ENCODE measurements around the gene TRAF2.

Gene TRAF2

DNA sequence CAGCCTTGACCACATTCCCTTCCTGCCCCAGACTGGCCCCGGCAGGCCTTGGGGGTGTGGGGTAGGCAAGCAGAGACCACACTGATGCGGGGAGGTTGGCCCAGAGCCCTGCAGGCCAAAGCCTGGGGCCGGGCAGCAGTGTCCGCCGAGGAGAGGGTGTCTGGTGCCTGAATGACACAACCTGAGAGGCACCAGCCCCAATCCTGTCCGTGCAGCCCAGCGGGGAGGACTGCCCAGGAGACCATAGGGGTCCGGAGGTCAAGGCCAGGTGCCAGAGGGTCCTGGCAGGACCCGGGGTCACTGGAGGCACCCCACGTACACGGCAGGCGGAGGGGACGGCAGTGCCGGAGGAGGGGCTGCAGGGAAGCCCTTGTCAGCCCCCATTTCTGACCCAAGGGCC, 85.4 kb downstream of the TRAF2 start:
- Histone ChIP-seq H3K9ac (ENCODE audit: low read depth in 1 of 2, low read length in 2 of 2) (no peak overlapping the region), H3K9me3 (ENCODE audit: control insufficient read depth in 1 of 2, low read length in 2 of 2) (no peaks in the 10 kb centered on the region), H3K27ac (ENCODE audit: low read depth, low read length) (no peak overlapping the region), H3K27me3 (ENCODE audit: control insufficient read depth in 1 of 2, insufficient read depth in 2 of 2, low read length in 2 of 2) (peaks cover 0 to 5% of the 10 kb centered on the region in 2 donors), H3K4me1 (ENCODE audit: control insufficient read depth in 1 of 2, insufficient read depth in 2 of 2, low read length in 2 of 2) (peaks cover 0 to 5% of the 10 kb centered on the region in 2 donors), H3K4me3 (ENCODE audit: low read depth in 1 of 2, low read length in 2 of 2) (no peak overlapping the region), H3K36me3 (ENCODE audit: control insufficient read depth in 1 of 2, insufficient read depth in 2 of 2, low read length in 2 of 2) (no peaks in the 10 kb centered on the region)

DNA sequence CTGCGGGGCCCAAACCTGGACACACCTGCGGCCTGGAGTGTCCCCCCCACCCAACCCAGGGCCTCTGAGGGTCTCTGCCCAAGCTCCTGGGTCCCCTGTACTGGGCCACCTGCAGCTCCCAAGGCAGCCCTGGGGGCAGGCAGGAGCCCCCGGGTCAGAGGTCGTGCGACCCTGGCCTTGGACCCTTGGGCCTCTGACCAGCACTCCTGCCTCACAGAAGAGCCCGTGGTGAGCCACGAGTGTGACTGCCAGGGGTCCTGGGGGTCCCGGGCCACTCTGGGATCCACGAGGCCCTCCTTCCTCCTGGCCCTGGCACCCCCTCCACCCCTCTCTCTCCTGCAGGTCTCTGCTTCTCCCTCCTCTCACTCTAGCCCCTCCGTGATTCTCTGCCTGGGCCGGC, 86.0 kb downstream of the TRAF2 start:
- no peaks in the 10 kb centered on the region for H3K9me3 ChIP-seq (ENCODE audit: control insufficient read depth in 1 of 2, low read length in 2 of 2)

DNA sequence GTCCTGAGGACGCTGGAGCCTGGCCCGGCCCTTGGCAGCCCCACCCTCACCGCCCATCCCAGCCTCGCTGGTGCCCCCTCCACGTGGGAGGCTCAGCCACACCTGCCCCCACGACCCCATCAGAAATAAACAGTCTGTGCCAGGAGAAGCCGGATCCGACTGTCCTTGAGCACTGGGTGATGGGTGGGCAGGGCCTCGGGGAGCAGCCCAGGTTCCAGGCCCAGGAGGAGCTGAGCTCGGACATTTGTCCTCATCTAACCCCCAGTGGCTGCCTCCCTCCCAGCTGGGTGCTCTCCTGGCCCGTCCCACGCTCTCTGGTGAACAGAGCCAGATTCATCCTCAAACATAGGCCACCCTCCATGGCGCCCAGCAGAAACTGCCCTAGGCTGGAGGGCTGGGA, 86.4 kb downstream of the TRAF2 start:
- Histone ChIP-seq H3K4me3 (ENCODE audit: low read depth in 1 of 2, low read length in 2 of 2) (no peak overlapping the region), H3K27ac (ENCODE audit: low read depth, low read length) (no peak overlapping the region), H3K36me3 (ENCODE audit: control insufficient read depth in 1 of 2, insufficient read depth in 2 of 2, low read length in 2 of 2) (no peaks in the 10 kb centered on the region), H3K9ac (ENCODE audit: low read depth in 1 of 2, low read length in 2 of 2) (no peak overlapping the region), H3K27me3 (ENCODE audit: control insufficient read depth in 1 of 2, insufficient read depth in 2 of 2, low read length in 2 of 2) (peaks cover 0 to 14% of the 10 kb centered on the region in 2 donors), H3K9me3 (ENCODE audit: control insufficient read depth in 1 of 2, low read length in 2 of 2) (no peaks in the 10 kb centered on the region), H3K4me1 (ENCODE audit: control insufficient read depth in 1 of 2, insufficient read depth in 2 of 2, low read length in 2 of 2) (peaks cover 0 to 8% of the 10 kb centered on the region in 2 donors)

More for the DNA sequence above, 86.0 kb downstream of the TRAF2 start:
- no peak overlapping the region for H3K4me3 ChIP-seq (ENCODE audit: low read depth in 1 of 2, low read length in 2 of 2)
- peaks cover 0 to 6% of the 10 kb centered on the region in 2 donors for H3K4me1 ChIP-seq (ENCODE audit: control insufficient read depth in 1 of 2, insufficient read depth in 2 of 2, low read length in 2 of 2)
- no peak overlapping the region for H3K9ac ChIP-seq (ENCODE audit: low read depth in 1 of 2, low read length in 2 of 2)
- peaks cover 0 to 10% of the 10 kb centered on the region in 2 donors for H3K27me3 ChIP-seq (ENCODE audit: control insufficient read depth in 1 of 2, insufficient read depth in 2 of 2, low read length in 2 of 2)
- H3K27ac ChIP-seq (ENCODE audit: low read depth, low read length) = no peak overlapping the region
- H3K36me3 ChIP-seq (ENCODE audit: control insufficient read depth in 1 of 2, insufficient read depth in 2 of 2, low read length in 2 of 2) = no peaks in the 10 kb centered on the region

DNA sequence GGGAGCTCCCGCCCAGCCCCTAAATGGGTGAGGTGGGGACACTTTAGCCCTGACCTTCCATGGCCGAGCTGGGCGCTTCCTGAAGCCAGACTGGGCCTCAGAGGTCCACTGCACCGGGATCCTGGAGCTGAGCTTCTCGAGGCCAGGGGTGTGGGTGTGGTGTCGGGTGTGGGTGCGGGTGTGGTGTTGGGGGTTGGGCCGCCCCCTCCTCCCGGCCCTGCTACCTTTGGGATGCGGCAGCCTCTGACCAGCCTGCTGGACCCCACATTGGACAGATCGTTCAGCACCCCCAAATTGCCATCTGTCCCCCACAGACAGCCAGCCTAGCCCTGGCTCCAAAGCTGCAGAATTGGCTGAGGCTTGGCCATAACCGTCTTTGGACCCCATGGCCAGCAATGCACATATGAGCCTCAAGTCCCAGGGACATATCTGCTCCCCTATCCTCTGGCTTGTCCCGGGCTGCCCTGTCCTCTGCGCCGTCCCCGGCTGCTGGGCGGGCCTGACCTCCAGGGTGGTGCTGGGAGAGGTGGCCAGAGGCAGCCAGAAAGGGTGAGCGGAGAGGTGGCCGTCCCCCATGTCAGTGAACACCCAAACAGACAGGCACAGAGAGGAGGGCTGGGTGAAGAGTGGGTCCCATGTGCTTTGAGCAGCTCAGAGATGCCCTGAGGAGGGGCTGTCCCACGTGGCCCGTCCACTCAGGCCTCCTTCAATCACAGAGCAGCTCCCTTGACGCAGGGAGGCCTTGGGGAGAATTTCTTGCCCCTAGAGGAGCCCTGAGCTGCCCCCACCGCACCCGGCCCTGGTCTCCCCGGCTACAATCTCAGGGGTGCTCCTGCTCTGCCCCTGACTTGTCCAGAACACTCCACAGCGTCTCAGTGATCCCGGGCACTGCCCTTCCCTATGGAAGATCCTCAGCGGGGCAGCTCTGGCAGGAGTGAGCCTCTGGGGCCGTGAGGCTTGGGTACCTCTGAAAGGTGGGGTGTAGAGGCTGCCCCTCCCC, 87.6 kb downstream of the TRAF2 start:
- no peak overlapping the region for H3K4me3 ChIP-seq (ENCODE audit: low read depth in 1 of 2, low read length in 2 of 2)
- peaks cover 0 to 16% of the 10 kb centered on the region in 2 donors for H3K27me3 ChIP-seq (ENCODE audit: control insufficient read depth in 1 of 2, insufficient read depth in 2 of 2, low read length in 2 of 2)
- no peaks in the 10 kb centered on the region for H3K9me3 ChIP-seq (ENCODE audit: control insufficient read depth in 1 of 2, low read length in 2 of 2)
- H3K36me3 ChIP-seq (ENCODE audit: control insufficient read depth in 1 of 2, insufficient read depth in 2 of 2, low read length in 2 of 2) = no peaks in the 10 kb centered on the region
- H3K27ac ChIP-seq (ENCODE audit: low read depth, low read length) = no peak overlapping the region
- peaks cover 0 to 13% of the 10 kb centered on the region in 2 donors for H3K4me1 ChIP-seq (ENCODE audit: control insufficient read depth in 1 of 2, insufficient read depth in 2 of 2, low read length in 2 of 2)
- no peak overlapping the region for H3K9ac ChIP-seq (ENCODE audit: low read depth in 1 of 2, low read length in 2 of 2)

DNA sequence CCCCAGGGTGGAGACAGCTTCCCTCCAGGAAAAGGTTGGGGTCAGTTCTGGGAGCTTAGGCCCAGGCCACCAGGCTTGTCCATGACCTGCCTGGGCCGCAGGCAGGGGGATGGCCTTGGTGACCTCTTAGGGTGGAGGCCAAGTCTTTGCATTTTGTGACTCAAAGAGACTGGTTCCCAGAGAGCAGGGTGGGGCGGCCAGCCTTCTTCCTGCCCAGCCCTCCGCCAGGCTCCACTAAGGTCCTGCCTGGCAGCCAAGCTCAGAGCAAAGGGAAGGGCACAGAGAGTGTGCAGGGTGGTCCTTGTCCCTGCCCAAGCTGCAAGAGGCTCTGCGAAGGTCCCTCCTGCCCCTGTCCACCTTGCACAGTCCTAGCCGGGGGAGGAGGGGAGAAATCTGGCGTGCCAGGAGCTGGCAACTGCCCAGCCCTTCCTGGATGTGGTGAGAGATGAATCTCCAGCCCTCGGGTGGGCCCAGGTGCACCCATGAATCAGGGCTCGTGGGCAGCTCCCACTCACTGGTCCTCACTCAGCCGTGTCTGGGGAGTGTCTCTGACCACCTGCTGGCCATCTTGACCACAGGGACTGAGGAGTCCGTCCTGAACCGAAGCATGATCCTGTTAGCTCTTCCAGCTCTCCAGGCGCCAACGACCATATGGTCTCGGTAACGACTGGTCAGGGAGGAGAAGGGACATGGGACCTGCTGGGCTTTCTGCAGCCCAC, 88.7 kb downstream of the TRAF2 start:
- H3K9me3 ChIP-seq (ENCODE audit: control insufficient read depth in 1 of 2, low read length in 2 of 2) = no peaks in the 10 kb centered on the region
- no peaks in the 10 kb centered on the region for H3K36me3 ChIP-seq (ENCODE audit: control insufficient read depth in 1 of 2, insufficient read depth in 2 of 2, low read length in 2 of 2)
- H3K9ac ChIP-seq (ENCODE audit: low read depth in 1 of 2, low read length in 2 of 2) = no peak overlapping the region
- peaks cover 0 to 13% of the 10 kb centered on the region in 2 donors for H3K4me1 ChIP-seq (ENCODE audit: control insufficient read depth in 1 of 2, insufficient read depth in 2 of 2, low read length in 2 of 2)
- peaks cover 0 to 16% of the 10 kb centered on the region in 2 donors for H3K27me3 ChIP-seq (ENCODE audit: control insufficient read depth in 1 of 2, insufficient read depth in 2 of 2, low read length in 2 of 2)
- no peak overlapping the region for H3K27ac ChIP-seq (ENCODE audit: low read depth, low read length)
- H3K4me3 ChIP-seq (ENCODE audit: low read depth in 1 of 2, low read length in 2 of 2) = no peak overlapping the region

DNA sequence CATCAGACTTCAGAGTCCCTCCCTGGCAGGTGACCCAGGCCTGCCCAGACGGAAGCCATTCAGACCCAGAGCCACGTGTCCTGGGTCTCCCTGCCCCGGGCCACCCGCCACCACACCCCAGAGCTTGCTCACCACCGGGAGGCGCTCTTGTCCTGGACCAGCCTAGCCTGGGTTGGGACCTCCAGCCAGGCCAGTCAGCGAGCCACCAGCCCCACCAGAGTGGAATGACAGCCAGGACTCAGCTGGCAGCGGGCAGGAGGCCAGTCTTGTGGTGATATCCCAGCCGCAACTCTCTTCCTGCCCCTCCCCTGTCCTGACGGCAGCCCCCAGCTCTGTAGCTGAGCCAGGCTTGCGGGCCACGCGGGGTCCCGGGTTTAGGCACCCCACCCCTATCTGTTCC, 89.3 kb downstream of the TRAF2 start:
- Histone ChIP-seq H3K4me1 (ENCODE audit: control insufficient read depth in 1 of 2, insufficient read depth in 2 of 2, low read length in 2 of 2) (peaks cover 0 to 13% of the 10 kb centered on the region in 2 donors), H3K27me3 (ENCODE audit: control insufficient read depth in 1 of 2, insufficient read depth in 2 of 2, low read length in 2 of 2) (peaks cover 0 to 16% of the 10 kb centered on the region in 2 donors), H3K4me3 (ENCODE audit: low read depth in 1 of 2, low read length in 2 of 2) (no peak overlapping the region), H3K27ac (ENCODE audit: low read depth, low read length) (no peak overlapping the region), H3K9me3 (ENCODE audit: control insufficient read depth in 1 of 2, low read length in 2 of 2) (no peaks in the 10 kb centered on the region), H3K9ac (ENCODE audit: low read depth in 1 of 2, low read length in 2 of 2) (no peak overlapping the region), H3K36me3 (ENCODE audit: control insufficient read depth in 1 of 2, insufficient read depth in 2 of 2, low read length in 2 of 2) (no peaks in the 10 kb centered on the region)

Measured in duodenal mucosa (tissue), 2 donors.